CD8-positive, alpha-beta memory T cell (primary cell): ENCODE measurements around the gene SDF2. TPM values are rescaled to one million over a fixed set of nuclear protein-coding genes. Genes with fewer than 3 reads are reported as not detected.
A peak's percentile ranks its signal among the peaks of the same experiment; 100 is the strongest.
"Not testable (repeated sequence)": the region's sequence is repeated elsewhere in the genome, so short reads cannot be mapped to it uniquely, and the experiment has no call there.

Source experiments
- CTCF ChIA-PET: fragments of 350-600 bp; sonication (Branson Sonifier 250); formaldehyde crosslinking; loops from one replicate; lab custom pipeline; 2021; ENCODE audit warnings: antibody characterized with exemption; lab: Charles Lee
- POLR2A ChIA-PET: fragments of 350-600 bp; sonication (Branson Sonifier 250); formaldehyde crosslinking; loops from one replicate; lab custom pipeline; 2021; ENCODE audit warnings: antibody characterized with exemption; lab: Charles Lee
- DNase-seq, 5 donors: peaks; one replicate each; pipeline versions ENCODE4 v3.0.0 to v3.0.0-alpha.2; 2020 to 2022; ENCODE audit warnings: mixed read lengths in 1 of 5
- H3K27ac ChIP-seq: one replicate; pipeline ENCODE4 v1.7.0; 2013; ENCODE audit warnings: low read depth, mild to moderate bottlenecking, low read length, moderate library complexity
- H3K27me3 ChIP-seq: 2 replicates; pipeline ENCODE4 v1.7.0; 2013; ENCODE audit warnings: low read length, mild to moderate bottlenecking; ENCODE audit not compliant: insufficient read depth, poor library complexity, severe bottlenecking
- H3K36me3 ChIP-seq: 2 replicates; pipeline ENCODE4 v1.7.0; 2013; ENCODE audit warnings: mild to moderate bottlenecking, low read length, moderate library complexity; ENCODE audit not compliant: insufficient read depth
- H3K4me1 ChIP-seq: 2 replicates; pipeline ENCODE4 v1.7.0; 2013; ENCODE audit warnings: mild to moderate bottlenecking, low read length, moderate library complexity; ENCODE audit not compliant: insufficient read depth
- H3K4me3 ChIP-seq: 2 replicates; pipeline ENCODE4 v1.7.0; 2013; ENCODE audit warnings: mild to moderate bottlenecking, low read length
- H3K9me3 ChIP-seq: 2 replicates; pipeline ENCODE4 v1.7.0; 2013; ENCODE audit warnings: mild to moderate bottlenecking, low read length
- H3K27ac Mint-ChIP-seq, 8 donors: one replicate each; pipeline ENCODE4 v1.8.0; 2020 to 2021; ENCODE audit warnings: mixed read lengths in 8 of 8, mild to moderate bottlenecking in 6 of 8, inconsistent platforms in 3 of 8, moderate library complexity in 3 of 8
- H3K27me3 Mint-ChIP-seq, 2 donors: one replicate each; pipeline ENCODE4 v1.8.0; 2020 to 2021; ENCODE audit warnings: mixed read lengths in 2 of 2, mild to moderate bottlenecking in 1 of 2, moderate library complexity in 1 of 2
- H3K36me3 Mint-ChIP-seq, 3 donors: one replicate each; pipeline ENCODE4 v1.8.0; 2020 to 2021; ENCODE audit warnings: mixed read lengths in 3 of 3, inconsistent platforms in 1 of 3, mild to moderate bottlenecking in 1 of 3
- H3K4me1 Mint-ChIP-seq, 3 donors: one replicate each; pipeline ENCODE4 v1.8.0; 2020 to 2021; ENCODE audit warnings: mixed read lengths in 3 of 3, inconsistent platforms in 1 of 3, mild to moderate bottlenecking in 1 of 3
- H3K4me3 Mint-ChIP-seq, 7 donors: one replicate each; pipeline ENCODE4 v1.8.0; 2020 to 2021; ENCODE audit warnings: mixed read lengths in 7 of 7, mild to moderate bottlenecking in 6 of 7, moderate library complexity in 4 of 7, inconsistent platforms in 2 of 7
- H3K9me3 Mint-ChIP-seq, 5 donors: one replicate each; pipeline ENCODE4 v1.8.0; 2020 to 2022; ENCODE audit warnings: mixed read lengths in 5 of 5, mild to moderate bottlenecking in 3 of 5, moderate library complexity in 2 of 5, inconsistent platforms in 1 of 5
- polyA plus RNA-seq: library from polyadenylated mRNA; unstranded; fragments of 300-500 nt; fragmentation: Illumina TruSeq; gene quantifications from one replicate; pipeline ENCODE4 v1.2.3, GENCODE V29; 2021
- total RNA-seq, 2 experiments: library from RNA; stranded (reverse); gene quantifications; one replicate each; pipeline ENCODE4 v1.2.3, GENCODE V29; 2021

Gene SDF2
- total and polyA plus RNA-seq, 3 experiments from 2014 or later = 51.4 to 94.9 (median 55.1) TPM

- peaks cover 0 to 67% (median 3%) of the 10 kb centered on the region in 3 donors for H3K36me3 Mint-ChIP-seq
- H3K27ac Mint-ChIP-seq = peak overlapping the region in 1 of 8 donors; percentile 41
- H3K4me3 ChIP-seq, H3K27me3 Mint-ChIP-seq, POLR2A ChIA-PET, H3K9me3 ChIP-seq, H3K9me3 Mint-ChIP-seq, H3K27me3 ChIP-seq, DNase-seq, H3K36me3 ChIP-seq, H3K27ac ChIP-seq, H3K4me3 Mint-ChIP-seq: not testable (repeated sequence)
- H3K4me1 ChIP-seq = peaks cover 23% of the 10 kb centered on the region
- CTCF ChIA-PET = interaction anchor here (2.5 kb wide), 1 partner anchor 11 kb away, joined by 13 read pairs; no protein-coding TSS in a partner anchor
- peaks cover 31 to 59% (median 42%) of the 10 kb centered on the region in 3 donors for H3K4me1 Mint-ChIP-seq
These were observed 3.4 kb downstream of the SDF2 start for GRCh38 chr17:28658342-28658741.

- H3K27ac ChIP-seq = no peak overlapping the region
- peak overlapping the region in 1 of 7 donors; percentile 40 for H3K4me3 Mint-ChIP-seq
- H3K4me1 Mint-ChIP-seq = peaks cover 27 to 58% (median 42%) of the 10 kb centered on the region in 3 donors
- H3K27me3 ChIP-seq = no peaks in the 10 kb centered on the region
- H3K9me3 Mint-ChIP-seq = no peaks in the 10 kb centered on the region
- H3K36me3 ChIP-seq = no peaks in the 10 kb centered on the region
- H3K36me3 Mint-ChIP-seq = peaks cover 0 to 67% (median 6%) of the 10 kb centered on the region in 3 donors
- H3K27me3 Mint-ChIP-seq = no peaks in the 10 kb centered on the region
- H3K27ac Mint-ChIP-seq = peak overlapping the region in 2 of 8 donors; percentile 3 to 41
- peaks cover 17% of the 10 kb centered on the region for H3K4me1 ChIP-seq
- ChIA-PET POLR2A (no interaction called here), CTCF (interaction anchor here (2.5 kb wide), 1 partner anchor 11 kb away, joined by 13 read pairs; no protein-coding TSS in a partner anchor)
- no peak for DNase-seq
- no peak overlapping the region for H3K4me3 ChIP-seq
- no peaks in the 10 kb centered on the region for H3K9me3 ChIP-seq
These were observed 4.0 kb downstream of the SDF2 start for GRCh38 chr17:28657756-28658155.

- Mint-ChIP-seq H3K27me3 (no peaks in the 10 kb centered on the region), H3K27ac (peak overlapping the region in 6 of 8 donors; percentile 34 to 81 (median 49)), H3K4me1 (peaks cover 14 to 33% (median 23%) of the 10 kb centered on the region in 3 donors), H3K36me3 (peaks cover 0 to 65% (median 6%) of the 10 kb centered on the region in 3 donors), H3K9me3 (no peaks in the 10 kb centered on the region), H3K4me3 (peak overlapping the region in 1 of 7 donors; percentile 50)
- peaks cover 2% of the 10 kb centered on the region for H3K4me1 ChIP-seq
- POLR2A ChIA-PET = interaction anchor here (0.6 kb wide), 1 partner anchor 46 kb away, joined by 8 read pairs; no protein-coding TSS in a partner anchor
- H3K27me3 ChIP-seq = no peaks in the 10 kb centered on the region
- H3K9me3 ChIP-seq = no peaks in the 10 kb centered on the region
- DNase-seq = no peak
- CTCF ChIA-PET = interaction anchor here (1.5 kb wide), 1 partner anchor 13 kb away, joined by 3 read pairs; no protein-coding TSS in a partner anchor
- no peak overlapping the region for H3K4me3 ChIP-seq
- H3K27ac ChIP-seq = no peak overlapping the region
- no peaks in the 10 kb centered on the region for H3K36me3 ChIP-seq
These were observed 6.5 kb downstream of the SDF2 start for GRCh38 chr17:28655160-28655559.

GRCh38 chr17:28648698-28649097, 13.0 kb downstream of the SDF2 start:
- POLR2A ChIA-PET = interaction anchor here (1.4 kb wide), 1 partner anchor 62 kb away, joined by 3 read pairs; no protein-coding TSS in a partner anchor

GRCh38 chr17:28646039-28646754, 15.5 kb downstream of the SDF2 start:
- peaks cover 0 to 2% of the 10 kb centered on the region in 2 donors for H3K27me3 Mint-ChIP-seq
- Histone ChIP-seq H3K27ac (peak overlapping the region; percentile 90), H3K36me3 (peaks cover 16% of the 10 kb centered on the region), H3K9me3 (no peaks in the 10 kb centered on the region), H3K4me3 (peak overlapping the region; percentile 82), H3K4me1 (peaks cover 35% of the 10 kb centered on the region), H3K27me3 (no peaks in the 10 kb centered on the region)
- POLR2A ChIA-PET = interaction anchor here (1.0 to 3.6 kb wide), 5 partner anchors 16 to 81 kb away, joined by 3 to 27 read pairs (median 16); partner anchors contain the start of genes PROCA1, SDF2, SUPT6H and TLCD1
- H3K36me3 Mint-ChIP-seq = peaks cover 0 to 53% (median 13%) of the 10 kb centered on the region in 3 donors
- CTCF ChIA-PET = interaction anchor here (0.9 to 4.0 kb wide), 8 partner anchors 11 to 471 kb away, joined by 3 to 38 read pairs (median 9); partner anchors contain the start of genes RPL23A, SDF2, SUPT6H and TLCD1
- peak overlapping the region; percentile 86 to 96 (median 93) for H3K4me3 Mint-ChIP-seq
- peaks cover 34 to 52% (median 38%) of the 10 kb centered on the region in 3 donors for H3K4me1 Mint-ChIP-seq
- H3K9me3 Mint-ChIP-seq = no peaks in the 10 kb centered on the region
- peak overlapping the region; percentile 90 to 98 (median 98) for H3K27ac Mint-ChIP-seq
- no peak for DNase-seq

More at GRCh38 chr17:28648698-28649097, 13.0 kb downstream of the SDF2 start:
- Histone ChIP-seq H3K4me3 (no peak overlapping the region), H3K9me3 (no peaks in the 10 kb centered on the region), H3K4me1 (peaks cover 28% of the 10 kb centered on the region), H3K27ac (no peak overlapping the region), H3K27me3 (no peaks in the 10 kb centered on the region), H3K36me3 (peaks cover 9% of the 10 kb centered on the region)
- peaks cover 28 to 38% (median 34%) of the 10 kb centered on the region in 3 donors for H3K4me1 Mint-ChIP-seq
- peaks cover 0 to 2% of the 10 kb centered on the region in 2 donors for H3K27me3 Mint-ChIP-seq
- H3K27ac Mint-ChIP-seq = peak overlapping the region in 3 of 8 donors; percentile 1 to 66 (median 38)
- CTCF ChIA-PET = interaction anchor here (0.8 to 1.6 kb wide), 5 partner anchors 13 to 102 kb away, joined by 3 to 6 read pairs (median 3); partner anchors contain the start of genes SDF2 and SUPT6H
- no peaks in the 10 kb centered on the region for H3K9me3 Mint-ChIP-seq
- H3K4me3 Mint-ChIP-seq = peak overlapping the region in 1 of 7 donors; percentile 27
- peaks cover 0 to 54% (median 7%) of the 10 kb centered on the region in 3 donors for H3K36me3 Mint-ChIP-seq
- no peak for DNase-seq

GRCh38 chr17:28645576-28645939, 16.1 kb downstream of the SDF2 start:
- Histone ChIP-seq H3K9me3 (no peaks in the 10 kb centered on the region), H3K4me3 (peak overlapping the region; percentile 82), H3K27ac (peak overlapping the region; percentile 90), H3K36me3 (peaks cover 23% of the 10 kb centered on the region), H3K27me3 (no peaks in the 10 kb centered on the region), H3K4me1 (peaks cover 35% of the 10 kb centered on the region)
- no peaks in the 10 kb centered on the region for H3K9me3 Mint-ChIP-seq
- H3K4me3 Mint-ChIP-seq = peak overlapping the region; percentile 86 to 96 (median 93)
- DNase-seq = no peak
- H3K27me3 Mint-ChIP-seq = peaks cover 0 to 2% of the 10 kb centered on the region in 2 donors
- ChIA-PET CTCF (interaction anchor here (1.0 to 4.0 kb wide), 6 partner anchors 11 to 472 kb away, joined by 3 to 38 read pairs (median 8); partner anchors contain the start of genes RPL23A, SDF2, SUPT6H and TLCD1), POLR2A (interaction anchor here (0.6 to 3.6 kb wide), 13 partner anchors 13 to 920 kb away, joined by 3 to 27 read pairs (median 4); partner anchors contain the start of genes ALDOC, IFT20, NUFIP2 and PHF12)
- H3K36me3 Mint-ChIP-seq = peaks cover 2 to 56% (median 15%) of the 10 kb centered on the region in 3 donors
- peaks cover 35 to 53% (median 42%) of the 10 kb centered on the region in 3 donors for H3K4me1 Mint-ChIP-seq
- H3K27ac Mint-ChIP-seq = peak overlapping the region; percentile 90 to 98 (median 98)

GRCh38 chr17:28644787-28645575, 16.7 kb downstream of the SDF2 start, which contains the start of gene BLTP2:
BLTP2 (minus strand) TSS chr17:28645158; CDS start chr17:28645056, 102 bp downstream.
- peaks cover 26% of the 10 kb centered on the region for H3K36me3 ChIP-seq
- ChIA-PET POLR2A (interaction anchor here (0.6 to 3.6 kb wide), 15 partner anchors 13 to 920 kb away, joined by 3 to 27 read pairs (median 4); partner anchors contain the start of genes ALDOC, IFT20, NUFIP2 and PHF12), CTCF (interaction anchor here (0.6 to 4.0 kb wide), 8 partner anchors 11 to 598 kb away, joined by 3 to 38 read pairs (median 4); partner anchors contain the start of genes RPL23A, SDF2, SUPT6H and TLCD1)
- Mint-ChIP-seq H3K4me1 (peaks cover 38 to 56% (median 45%) of the 10 kb centered on the region in 3 donors), H3K27me3 (peaks cover 0 to 2% of the 10 kb centered on the region in 2 donors), H3K9me3 (no peaks in the 10 kb centered on the region), H3K27ac (peak within 1 kb of the TSS; percentile 90 to 98 (median 98)), H3K4me3 (peak within 1 kb of the TSS; percentile 86 to 96 (median 93)), H3K36me3 (peaks cover 5 to 56% (median 17%) of the 10 kb centered on the region in 3 donors)
- peak within 1 kb of the TSS; percentile 82 for H3K4me3 ChIP-seq
- H3K27ac ChIP-seq = peak within 1 kb of the TSS; percentile 90
- H3K4me1 ChIP-seq = peaks cover 35% of the 10 kb centered on the region
- no peaks in the 10 kb centered on the region for H3K27me3 ChIP-seq
- no peaks in the 10 kb centered on the region for H3K9me3 ChIP-seq
- DNase-seq = peak; percentile 92 to 97 (median 94)
